ENCODE results near the gene RUNDC3A.

- no peak for TF ChIP-seq CEBPB (IDR thresholded peaks at IDR 0.05)
- TF ChIP-seq EGR1 (IDR thresholded peaks at IDR 0.05): no peak
- no peak for TF ChIP-seq YY1 (IDR thresholded peaks at IDR 0.05; ENCODE audit: low read depth)
- no peak for TF ChIP-seq TAF1 (IDR thresholded peaks at IDR 0.05; ENCODE audit: low read depth)
- TF ChIP-seq, protein P1, sequence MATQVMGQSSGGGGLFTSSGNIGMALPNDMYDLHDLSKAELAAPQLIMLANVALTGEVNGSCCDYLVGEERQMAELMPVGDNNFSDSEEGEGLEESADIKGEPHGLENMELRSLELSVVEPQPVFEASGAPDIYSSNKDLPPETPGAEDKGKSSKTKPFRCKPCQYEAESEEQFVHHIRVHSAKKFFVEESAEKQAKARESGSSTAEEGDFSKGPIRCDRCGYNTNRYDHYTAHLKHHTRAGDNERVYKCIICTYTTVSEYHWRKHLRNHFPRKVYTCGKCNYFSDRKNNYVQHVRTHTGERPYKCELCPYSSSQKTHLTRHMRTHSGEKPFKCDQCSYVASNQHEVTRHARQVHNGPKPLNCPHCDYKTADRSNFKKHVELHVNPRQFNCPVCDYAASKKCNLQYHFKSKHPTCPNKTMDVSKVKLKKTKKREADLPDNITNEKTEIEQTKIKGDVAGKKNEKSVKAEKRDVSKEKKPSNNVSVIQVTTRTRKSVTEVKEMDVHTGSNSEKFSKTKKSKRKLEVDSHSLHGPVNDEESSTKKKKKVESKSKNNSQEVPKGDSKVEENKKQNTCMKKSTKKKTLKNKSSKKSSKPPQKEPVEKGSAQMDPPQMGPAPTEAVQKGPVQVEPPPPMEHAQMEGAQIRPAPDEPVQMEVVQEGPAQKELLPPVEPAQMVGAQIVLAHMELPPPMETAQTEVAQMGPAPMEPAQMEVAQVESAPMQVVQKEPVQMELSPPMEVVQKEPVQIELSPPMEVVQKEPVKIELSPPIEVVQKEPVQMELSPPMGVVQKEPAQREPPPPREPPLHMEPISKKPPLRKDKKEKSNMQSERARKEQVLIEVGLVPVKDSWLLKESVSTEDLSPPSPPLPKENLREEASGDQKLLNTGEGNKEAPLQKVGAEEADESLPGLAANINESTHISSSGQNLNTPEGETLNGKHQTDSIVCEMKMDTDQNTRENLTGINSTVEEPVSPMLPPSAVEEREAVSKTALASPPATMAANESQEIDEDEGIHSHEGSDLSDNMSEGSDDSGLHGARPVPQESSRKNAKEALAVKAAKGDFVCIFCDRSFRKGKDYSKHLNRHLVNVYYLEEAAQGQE (IDR thresholded peaks at IDR 0.05; ENCODE audit: low read depth): no peak
- TF ChIP-seq, protein P2, sequence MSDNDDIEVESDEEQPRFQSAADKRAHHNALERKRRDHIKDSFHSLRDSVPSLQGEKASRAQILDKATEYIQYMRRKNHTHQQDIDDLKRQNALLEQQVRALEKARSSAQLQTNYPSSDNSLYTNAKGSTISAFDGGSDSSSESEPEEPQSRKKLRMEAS (IDR thresholded peaks at IDR 0.05): no peak
- TF ChIP-seq NFIC (IDR thresholded peaks at IDR 0.05): no peak
These were observed 35.4 kb upstream of the RUNDC3A start for GRCh38 chr17:44272954-44273353.

All from Ishikawa (cell line).